Daoy (cell line): Measurements from ENCODE around the gene ONECUT1. TPM values are rescaled to one million over a fixed set of nuclear protein-coding genes. Genes with fewer than 3 reads are reported as not detected.
A peak's percentile ranks its signal among the peaks of the same experiment; 100 is the strongest.

Experiments
- DNase-seq: peaks from one replicate; pipeline ENCODE4 v3.0.0-alpha.2; 2015; ENCODE audit warnings: low read depth
- total RNA-seq: library from RNA; depleted of rRNA; stranded (reverse); fragments of >200 nt; shearing (Covaris generic); gene quantifications from 2 replicates; pipeline ENCODE4 v1.2.3, GENCODE V29; 2014

The ONECUT1 gene
- total RNA-seq, 1 experiment from 2014 or later = not detected

DNA sequence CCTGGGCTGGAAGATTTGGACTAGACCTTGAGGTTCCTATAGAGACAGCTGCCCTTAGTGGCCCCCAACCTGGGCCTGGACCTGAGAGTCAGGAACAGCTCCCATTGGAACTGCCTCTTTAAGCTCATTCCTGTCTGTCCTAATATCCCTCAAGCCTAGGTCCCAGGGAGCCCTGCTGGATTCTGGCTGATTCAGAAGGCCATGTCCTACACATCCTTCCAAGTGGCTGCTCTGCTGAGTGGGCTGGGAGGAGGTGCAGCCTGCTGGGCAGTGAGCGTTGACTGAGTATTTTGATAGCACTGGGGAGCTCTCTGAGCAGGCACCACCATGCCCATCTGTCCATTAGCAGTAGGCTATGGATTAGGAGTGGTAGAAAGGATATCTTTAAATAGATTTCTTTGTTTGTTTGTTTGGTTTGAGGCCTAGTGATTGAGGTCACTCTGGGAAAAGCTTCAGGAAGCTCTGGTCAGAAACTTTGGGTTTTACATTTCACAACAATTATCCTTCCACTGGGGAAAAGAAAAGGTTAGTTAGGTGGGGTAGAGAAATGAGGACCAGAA lies 56.4 kb downstream of the ONECUT1 start:
- DNase-seq = no peak

DNA sequence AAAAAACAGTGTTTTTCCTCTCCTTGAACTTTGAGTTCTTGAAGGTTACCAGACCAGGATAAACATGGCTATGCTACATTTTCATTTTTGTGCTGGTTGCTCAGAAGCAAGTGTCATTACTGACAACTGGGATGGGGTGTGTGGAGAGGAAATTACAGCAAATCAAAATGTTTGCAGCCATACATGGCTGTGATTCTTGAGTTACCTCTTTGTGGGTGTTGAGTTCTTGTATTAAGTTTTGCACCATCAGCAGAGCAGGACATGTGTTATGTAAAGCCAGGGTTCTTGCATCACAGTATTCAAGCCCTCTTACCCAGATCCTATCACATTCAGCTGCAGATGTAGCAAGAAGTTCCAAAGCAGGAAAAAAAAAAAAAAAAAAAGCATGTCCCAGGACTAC lies 57.0 kb downstream of the ONECUT1 start:
- no peak for DNase-seq

DNA sequence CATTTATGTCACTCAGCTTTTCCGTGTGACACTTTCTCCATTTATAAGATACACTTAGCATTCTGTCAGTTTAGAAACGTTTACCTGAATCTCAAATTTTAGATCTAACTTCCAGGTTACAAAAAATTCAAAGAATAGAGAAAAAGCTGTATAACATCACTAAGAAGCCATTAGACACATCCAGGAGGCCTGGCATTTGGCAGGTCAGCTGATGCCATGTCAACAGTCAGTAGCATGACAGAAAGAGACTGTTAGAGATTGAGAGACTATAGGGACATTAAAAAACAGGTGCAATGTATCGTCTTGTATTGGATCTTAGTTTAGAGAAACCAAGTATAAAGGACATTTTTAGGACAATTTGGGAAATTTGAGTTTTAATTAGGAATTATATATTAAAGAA lies 57.6 kb downstream of the ONECUT1 start:
- DNase-seq = no peak

DNA sequence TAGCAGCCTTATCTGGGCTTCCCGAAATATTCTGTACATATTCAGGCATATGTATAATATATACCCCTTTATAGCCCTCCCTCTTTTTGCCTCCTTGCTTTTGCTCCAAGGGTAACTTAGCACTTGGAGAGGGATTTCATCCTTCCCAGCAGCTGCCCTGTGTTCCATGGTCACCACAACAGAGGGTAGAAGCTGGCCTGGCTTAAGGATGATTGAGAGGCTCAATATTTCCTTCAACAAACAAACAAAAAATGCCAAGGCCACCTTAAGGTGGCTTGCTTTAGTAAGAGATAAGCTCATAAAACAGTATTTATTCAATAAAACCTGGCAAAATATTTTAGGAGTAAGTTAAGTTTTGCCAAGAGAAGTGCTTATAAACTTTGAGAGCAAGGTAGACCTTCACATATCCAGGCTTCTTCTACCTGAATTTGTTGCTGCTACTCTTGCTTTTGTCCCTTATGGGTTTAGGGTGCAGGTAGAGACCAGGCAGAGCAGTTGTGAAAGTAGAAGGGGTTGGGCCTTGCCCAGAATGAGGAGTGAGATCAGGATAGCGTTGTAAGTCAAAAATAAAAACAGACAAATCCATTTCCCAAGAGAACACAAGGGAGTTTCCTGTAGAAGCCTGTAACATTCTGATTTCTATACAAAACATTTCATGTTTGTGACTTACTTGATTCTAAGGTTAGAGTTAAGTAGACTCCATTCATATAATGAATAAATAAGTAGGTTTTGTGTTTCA lies 58.2 kb downstream of the ONECUT1 start:
- DNase-seq = no peak

DNA sequence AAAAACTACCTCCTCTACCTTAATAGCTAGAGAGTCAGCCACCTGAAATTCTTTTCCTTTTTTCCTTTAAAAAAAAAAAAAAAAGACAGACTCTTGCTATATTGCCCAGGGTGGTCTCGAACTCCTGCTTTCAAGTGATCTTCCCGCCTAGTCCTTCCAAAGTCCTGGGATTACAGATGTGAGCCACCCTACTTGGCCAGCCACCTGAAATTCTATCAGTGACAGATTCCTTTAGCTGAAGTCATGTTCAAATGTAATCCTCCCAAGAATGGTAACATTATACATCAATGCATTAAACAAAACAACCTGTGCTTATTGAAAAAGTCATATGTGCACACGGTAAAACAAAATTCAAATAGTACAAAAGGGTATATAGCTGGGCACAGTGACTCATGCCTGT lies 59.1 kb downstream of the ONECUT1 start:
- DNase-seq = no peak

DNA sequence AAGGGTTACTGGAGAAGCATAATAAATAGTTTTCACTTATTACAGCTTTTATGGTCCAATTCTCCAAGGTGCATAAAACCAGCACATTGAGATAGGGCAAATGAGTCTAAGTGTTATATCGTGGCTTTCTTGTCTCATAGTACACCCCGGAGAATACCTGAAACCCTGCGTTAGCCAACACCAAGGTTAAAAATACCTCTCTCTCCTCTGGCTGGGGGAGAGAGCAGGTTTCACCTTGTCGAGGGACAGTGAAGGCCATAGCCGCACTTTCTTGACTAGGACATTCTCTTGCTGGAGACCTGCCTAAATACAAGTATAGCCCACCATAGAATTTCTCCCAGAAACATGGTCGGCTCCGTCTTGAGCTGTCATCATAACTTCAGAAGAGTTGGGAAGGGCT lies 59.5 kb downstream of the ONECUT1 start:
- no peak for DNase-seq

DNA sequence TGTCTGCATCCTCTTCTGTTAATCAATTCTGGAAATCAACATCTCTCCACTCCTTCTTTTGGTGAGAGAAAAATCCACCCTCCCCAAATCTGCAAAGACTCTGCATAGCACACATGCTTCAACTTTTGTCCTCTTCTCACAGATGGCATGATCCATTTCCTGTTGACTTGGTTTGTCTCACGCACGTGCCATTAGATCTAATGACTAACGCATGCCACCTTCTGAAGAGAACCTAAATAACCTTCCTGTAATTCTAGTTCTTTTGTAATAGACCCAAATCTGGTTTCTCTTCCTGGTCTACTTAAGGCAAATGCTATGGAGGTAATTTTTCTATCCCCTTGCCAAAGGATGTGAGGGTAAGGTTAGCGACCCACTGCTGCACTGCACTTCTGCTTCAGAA lies 60.0 kb downstream of the ONECUT1 start:
- DNase-seq = peak; percentile 38

DNA sequence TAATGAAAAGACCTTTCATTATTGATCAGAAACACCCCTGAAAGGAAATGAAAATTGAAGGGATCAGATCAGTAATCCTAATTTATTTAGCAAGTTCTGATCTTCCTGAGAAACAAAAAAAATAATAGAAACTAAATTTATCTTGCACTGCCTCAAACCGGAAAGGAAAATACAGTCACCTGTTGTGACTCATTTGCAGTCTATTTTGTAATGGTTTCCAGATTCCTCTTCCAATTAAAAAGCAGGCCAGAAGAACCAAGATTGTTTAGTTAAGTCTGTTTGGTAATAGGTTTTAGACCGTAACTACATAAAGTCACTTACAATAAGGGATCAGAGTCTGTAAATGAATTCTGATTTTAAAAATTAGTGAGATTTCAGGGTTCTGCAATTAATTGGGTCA lies 61.2 kb downstream of the ONECUT1 start:
- DNase-seq = peak; percentile 58

DNA sequence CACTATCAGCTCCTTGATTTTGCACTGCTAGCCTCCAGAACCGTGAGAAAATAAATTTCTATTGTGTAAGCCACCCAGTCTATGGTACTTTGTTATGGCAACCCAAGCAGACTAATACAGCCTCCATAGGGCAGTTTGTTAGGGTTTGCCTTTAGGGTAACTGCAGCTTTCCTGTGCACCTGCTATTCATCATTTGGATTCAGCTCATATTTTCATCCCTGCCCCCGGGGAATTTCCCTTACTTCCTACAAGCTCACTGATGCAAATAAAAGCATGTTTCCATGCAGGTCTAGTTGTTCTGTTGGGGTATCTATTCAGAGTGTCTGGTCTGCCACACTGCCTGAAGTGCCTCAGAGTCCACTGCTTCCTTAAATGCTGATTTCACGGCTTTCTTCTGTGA lies 62.3 kb downstream of the ONECUT1 start:
- DNase-seq = no peak

DNA sequence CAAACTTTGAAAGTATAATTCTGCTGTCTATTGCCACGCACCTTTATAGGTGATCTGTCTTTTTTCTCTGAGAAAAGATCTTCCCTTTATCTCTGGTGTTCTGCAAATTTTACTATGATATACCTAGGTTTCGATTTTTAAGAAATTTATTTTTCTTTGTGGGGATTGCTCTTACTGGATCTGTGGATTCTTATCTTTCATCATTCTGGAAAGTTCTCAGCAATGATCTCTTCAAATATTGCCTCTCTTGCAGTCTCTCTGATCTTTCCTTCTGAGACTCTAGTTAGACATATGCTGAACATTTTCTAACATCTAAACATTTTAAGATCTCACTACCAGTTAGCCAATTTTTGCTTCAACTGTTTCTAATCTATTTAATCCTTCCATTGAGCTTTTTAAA lies 63.9 kb downstream of the ONECUT1 start:
- no peak for DNase-seq

DNA sequence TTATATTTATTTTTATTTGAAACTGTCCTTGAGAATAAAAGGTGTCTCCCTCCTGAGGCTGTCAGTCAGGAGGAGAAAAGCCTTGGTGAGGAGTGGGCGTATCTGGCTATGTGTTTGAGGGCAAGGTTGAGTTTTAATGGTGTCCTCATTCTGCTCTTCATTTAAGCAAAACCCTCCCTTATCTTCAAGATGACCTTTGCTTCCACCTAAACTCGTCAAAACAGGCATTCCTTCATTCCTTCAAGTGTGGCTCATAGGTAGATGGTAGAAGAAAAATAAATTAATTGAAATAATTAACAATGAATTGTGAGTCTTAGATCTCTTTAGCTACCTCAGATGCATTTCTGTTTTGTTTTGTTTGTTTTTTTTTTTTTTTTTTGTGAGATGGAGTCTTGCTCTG lies 71.6 kb downstream of the ONECUT1 start:
- no peak for DNase-seq

DNA sequence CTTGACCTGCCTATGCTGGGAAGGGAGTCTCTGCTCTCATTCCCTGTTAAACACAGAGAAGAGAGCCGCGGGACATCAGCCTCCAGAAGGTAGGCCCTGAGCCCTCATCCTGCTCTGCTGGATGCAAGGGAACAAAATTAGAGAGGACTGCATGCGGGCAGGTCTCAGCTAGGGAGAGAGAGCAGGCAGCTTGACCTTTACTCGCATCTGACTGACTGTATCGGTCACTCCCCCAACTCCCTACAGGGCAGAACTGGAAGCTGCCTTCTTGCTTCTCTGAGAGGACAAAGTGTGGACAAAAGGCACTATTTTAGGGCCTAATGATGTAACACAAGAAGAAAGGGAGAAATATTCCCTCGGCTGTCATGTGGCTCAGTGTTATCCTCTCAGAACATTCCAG lies 72.2 kb downstream of the ONECUT1 start:
- no peak for DNase-seq

DNA sequence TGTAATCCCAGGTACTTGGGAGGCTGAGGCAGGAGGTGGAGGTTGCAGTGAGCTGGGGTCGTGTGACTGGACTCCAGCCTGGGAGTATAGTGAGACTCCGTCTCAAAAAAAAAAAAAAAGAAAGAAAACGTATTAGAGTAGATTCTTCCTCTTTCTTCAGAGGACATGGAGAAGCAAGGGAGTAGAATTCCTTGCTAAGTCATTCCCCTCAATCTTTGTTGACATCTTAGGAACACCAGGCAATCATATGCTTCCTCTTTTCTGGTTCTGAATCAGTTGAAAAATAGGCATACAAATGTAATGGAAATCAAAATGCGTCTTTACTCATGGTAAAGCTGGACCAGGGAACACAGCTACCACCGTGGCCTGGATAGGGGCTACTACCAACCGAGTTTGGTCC lies 72.7 kb downstream of the ONECUT1 start:
- no peak for DNase-seq

DNA sequence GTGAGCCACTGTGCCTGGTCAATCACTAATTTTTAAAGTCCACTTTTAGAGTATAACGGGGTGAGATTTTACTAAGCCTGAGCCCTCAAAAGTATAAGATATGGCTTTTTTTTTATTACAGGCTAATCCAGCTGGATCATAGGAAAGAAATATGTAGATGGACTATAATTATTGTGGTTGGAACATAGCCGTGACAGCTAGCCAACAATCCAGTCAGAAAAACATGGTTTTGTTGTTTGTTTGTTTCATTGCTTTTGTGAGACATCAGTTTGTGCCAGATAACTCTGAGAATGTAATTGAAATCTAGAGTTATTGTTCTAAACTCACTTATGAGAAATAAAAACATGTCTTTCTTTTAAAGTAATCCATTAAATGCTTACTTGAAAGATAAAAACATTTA lies 73.6 kb downstream of the ONECUT1 start:
- DNase-seq = no peak

DNA sequence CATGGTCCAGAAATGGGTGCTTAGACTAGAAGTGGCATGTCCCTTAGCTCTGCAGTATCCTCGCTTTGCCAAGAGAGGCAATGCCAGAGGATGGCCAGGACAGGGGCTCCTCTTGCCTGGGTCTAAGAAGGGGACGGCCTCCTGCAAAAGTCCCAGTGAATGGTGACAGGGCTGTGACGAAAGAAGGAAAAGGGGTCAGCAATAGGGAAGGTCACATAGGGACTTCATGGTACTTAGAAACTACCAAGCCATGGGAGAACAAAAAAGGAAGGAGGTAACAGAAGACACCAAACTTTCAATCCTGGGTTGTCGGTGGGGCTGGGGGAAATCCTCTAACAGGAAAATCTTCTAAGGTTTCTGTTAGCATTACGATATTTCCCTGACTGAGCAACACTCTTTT lies 74.7 kb downstream of the ONECUT1 start:
- no peak for DNase-seq

DNA sequence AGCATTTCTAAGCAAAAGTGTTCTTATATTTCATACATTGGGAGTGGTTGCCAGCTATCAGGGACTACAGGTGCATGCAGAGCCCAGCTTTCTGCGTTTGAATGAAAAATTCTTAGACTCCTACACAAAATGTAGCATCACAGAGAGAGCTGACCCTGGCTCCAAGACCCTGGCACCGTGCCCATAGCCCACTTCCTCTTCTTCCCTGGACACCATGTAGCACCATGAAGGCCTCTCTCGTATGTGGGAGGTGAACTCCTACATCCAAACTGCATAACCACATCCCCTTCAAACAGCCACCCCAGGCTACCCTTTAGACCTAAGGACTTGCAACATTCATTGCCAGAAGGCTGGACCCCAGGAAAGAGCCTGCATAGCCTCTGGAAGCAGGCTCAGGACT lies 75.2 kb downstream of the ONECUT1 start:
- no peak for DNase-seq

DNA sequence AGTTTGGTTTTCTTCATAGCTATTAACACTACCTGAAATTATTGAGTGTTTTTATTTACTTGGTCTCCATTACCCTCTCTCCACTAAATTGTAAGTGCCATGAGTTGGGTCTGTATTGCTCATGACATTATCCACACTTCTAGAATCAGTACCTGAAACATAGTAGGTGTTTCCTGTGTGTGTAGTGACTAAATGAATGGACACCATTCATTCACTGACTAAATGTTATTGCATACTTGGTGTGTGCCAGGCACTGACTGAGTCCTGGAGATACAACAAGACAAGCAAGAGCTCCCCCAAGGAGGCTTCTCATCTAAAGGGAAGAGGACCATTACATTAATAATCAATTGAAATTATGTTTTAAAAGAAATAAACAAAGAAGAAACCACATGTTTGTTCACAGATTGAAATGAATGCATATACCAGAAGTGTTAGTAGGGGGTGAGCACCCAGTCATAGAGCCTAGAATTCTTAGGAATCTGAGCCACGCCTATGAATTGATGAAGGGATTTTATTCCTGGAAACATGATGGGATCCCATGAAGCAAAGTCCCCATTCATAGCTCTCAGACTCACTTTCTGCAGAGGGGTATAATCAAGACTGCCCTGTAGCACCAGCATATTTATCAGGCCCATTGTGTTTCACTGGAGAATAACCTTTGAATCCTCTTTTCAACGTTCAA lies 79.3 kb downstream of the ONECUT1 start:
- no peak for DNase-seq

DNA sequence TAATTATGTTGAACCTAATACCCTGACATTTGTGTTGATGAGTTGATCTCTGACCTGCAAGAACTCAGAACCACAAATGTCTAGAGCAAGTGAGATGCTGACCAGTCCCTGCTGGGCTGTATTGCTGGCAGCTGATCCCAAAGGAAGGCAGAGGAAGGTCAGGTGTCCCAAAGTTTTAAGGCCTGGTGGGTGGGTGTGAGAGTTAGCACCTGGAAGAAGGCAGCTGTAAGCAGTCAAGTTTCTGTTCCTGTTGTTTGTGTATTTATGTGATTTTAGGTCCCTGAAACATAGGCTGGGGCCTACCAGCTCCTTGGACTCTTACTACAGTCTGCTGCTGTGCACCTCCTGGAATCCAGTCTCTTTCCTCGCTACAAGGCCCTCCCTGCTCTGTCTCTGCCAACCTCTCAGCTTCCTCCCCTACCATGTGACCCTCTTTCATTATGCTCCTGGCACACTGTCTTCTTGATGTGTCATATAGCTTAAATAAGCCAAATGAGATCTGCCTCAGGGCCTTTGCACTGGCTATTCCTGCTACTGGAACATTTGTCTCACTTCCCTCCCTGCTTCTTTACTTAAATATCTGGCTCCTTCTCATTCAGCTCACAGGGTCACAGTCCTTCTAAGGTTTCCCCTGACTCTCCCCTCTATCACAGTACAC lies 80.0 kb downstream of the ONECUT1 start:
- DNase-seq = peak; percentile 32

DNA sequence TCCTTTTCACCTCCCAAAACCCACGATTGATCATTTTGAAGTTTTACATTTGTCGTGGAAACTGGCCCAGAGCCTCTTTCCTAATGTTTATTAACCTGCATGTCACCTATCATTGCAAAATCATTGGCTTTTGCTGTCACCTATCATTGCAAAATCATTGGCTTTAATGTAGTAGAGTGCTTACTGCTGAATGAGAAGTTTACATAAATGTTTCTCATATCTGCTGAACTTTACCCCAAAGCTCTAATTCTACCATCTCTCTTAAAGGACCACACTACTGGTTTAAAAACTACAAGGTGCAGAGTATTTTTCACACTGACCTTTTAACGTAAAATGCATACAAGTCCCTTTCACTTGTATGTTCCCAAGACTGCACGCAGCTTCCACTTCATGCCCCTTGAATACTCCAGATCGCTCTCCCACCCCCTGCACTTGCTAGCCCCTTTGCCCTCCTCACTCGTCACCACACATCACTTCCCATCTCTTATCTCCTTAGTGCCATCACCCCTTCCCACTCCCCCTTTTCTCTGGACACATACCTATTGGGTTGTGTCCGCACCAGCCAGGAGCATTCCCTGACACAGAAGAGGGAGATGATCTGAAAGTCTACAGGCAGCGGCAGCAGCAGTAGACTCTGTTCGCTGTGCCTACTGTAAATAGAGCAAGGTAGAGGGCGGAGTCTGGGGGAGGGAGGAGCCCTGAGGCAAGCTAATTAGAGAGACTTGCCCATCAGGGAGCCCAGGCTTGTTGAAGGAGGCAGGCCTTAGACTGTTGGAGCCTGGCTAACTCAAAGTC lies 80.8 kb downstream of the ONECUT1 start:
- no peak for DNase-seq
